Natural killer cell (primary cell): ENCODE results near the gene ARFGAP2. TPM values are rescaled to one million over a fixed set of nuclear protein-coding genes. Genes with fewer than 3 reads are reported as not detected.

Source experiments
- ATAC-seq, 3 donors: fragments of 150-1000 bp in 2 of 3; fragments of 200-7000 bp in 1 of 3; cut with Tn5 transposase; 1 replicate in 1 of 3; 2 replicates in 2 of 3; pipeline ENCODE4 v1.10.0; 2021; ENCODE audit warnings: mild to moderate bottlenecking in 2 of 3, moderate library complexity in 2 of 3
- DNase-seq, 2 donors: peaks; one replicate each; pipeline versions ENCODE4 v3.0.0 to v3.0.0-alpha.2; 2013 to 2021; ENCODE audit warnings: mixed read lengths in 1 of 2
- H3K27ac ChIP-seq: one replicate; pipeline ENCODE4 v1.5.1; 2013; ENCODE audit warnings: mild to moderate bottlenecking, low read length
- H3K27me3 ChIP-seq: one replicate; pipeline ENCODE4 v1.6.1; 2013; ENCODE audit warnings: low read length; ENCODE audit not compliant: control insufficient read depth, insufficient read depth
- H3K36me3 ChIP-seq: one replicate; pipeline ENCODE4 v1.6.1; 2013; ENCODE audit warnings: low read length; ENCODE audit not compliant: control insufficient read depth, insufficient read depth
- H3K4me1 ChIP-seq: one replicate; pipeline ENCODE4 v1.6.1; 2013; ENCODE audit warnings: low read length; ENCODE audit not compliant: control insufficient read depth, insufficient read depth
- H3K4me3 ChIP-seq: one replicate; pipeline ENCODE4 v1.5.1; 2013; ENCODE audit warnings: low read length
- H3K9me3 ChIP-seq: one replicate; pipeline ENCODE4 v1.6.1; 2013; ENCODE audit warnings: low read length; ENCODE audit not compliant: control insufficient read depth, insufficient read depth
- H3K27ac Mint-ChIP-seq, 2 donors: one replicate each; pipeline ENCODE4 v1.8.0; 2022; ENCODE audit warnings: mild to moderate bottlenecking in 2 of 2, mixed read lengths in 2 of 2, moderate library complexity in 1 of 2
- H3K27me3 Mint-ChIP-seq, 2 donors: one replicate each; pipeline ENCODE4 v1.8.0; 2022; ENCODE audit warnings: low read depth in 2 of 2, mixed read lengths in 2 of 2
- H3K36me3 Mint-ChIP-seq: one replicate; pipeline ENCODE4 v1.8.0; 2022; ENCODE audit warnings: mixed read lengths
- H3K4me1 Mint-ChIP-seq, 2 donors: one replicate each; pipeline ENCODE4 v1.8.0; 2022; ENCODE audit warnings: mixed read lengths in 2 of 2
- H3K4me3 Mint-ChIP-seq: one replicate; pipeline ENCODE4 v1.8.0; 2022; ENCODE audit warnings: mild to moderate bottlenecking, moderate library complexity, mixed read lengths
- H3K9me3 Mint-ChIP-seq, 2 donors: one replicate each; pipeline ENCODE4 v1.8.0; 2022; ENCODE audit warnings: mixed read lengths in 2 of 2
- WGBS: methylation state at CpG from one replicate; pipeline ENCODE4 v1.1.7; 2013; ENCODE audit warnings: missing lambda C conversion rate; ENCODE audit not compliant: insufficient coverage; 5-methylcytosine and 5-hydroxymethylcytosine counted together
- intact Hi-C: fragments of 100-400 bp; cut with micrococcal nuclease; formaldehyde crosslinking; loops from one replicate; pipeline ENCODE4 v1.14.2; 2022
- total RNA-seq, 4 donors: library from RNA; stranded (reverse); fragments of 120-200 nt in 1 of 4; gene quantifications; one replicate each; pipeline versions ENCODE4 v1.2.3 to v1.2.4, GENCODE V29; 2013 to 2022
- TF ChIP-seq, protein P1 (sequence below): fragments of 200-600 bp; IDR thresholded peaks from one replicate; pipeline ENCODE4 v1.8.0; 2022; ENCODE audit warnings: antibody characterized with exemption

The ARFGAP2 gene
- total RNA-seq, 3 donors from 2014 or later (not counting 1 experiment from before 2014, with no cell fraction given) = 199 to 236 (median 228) TPM

DNA sequence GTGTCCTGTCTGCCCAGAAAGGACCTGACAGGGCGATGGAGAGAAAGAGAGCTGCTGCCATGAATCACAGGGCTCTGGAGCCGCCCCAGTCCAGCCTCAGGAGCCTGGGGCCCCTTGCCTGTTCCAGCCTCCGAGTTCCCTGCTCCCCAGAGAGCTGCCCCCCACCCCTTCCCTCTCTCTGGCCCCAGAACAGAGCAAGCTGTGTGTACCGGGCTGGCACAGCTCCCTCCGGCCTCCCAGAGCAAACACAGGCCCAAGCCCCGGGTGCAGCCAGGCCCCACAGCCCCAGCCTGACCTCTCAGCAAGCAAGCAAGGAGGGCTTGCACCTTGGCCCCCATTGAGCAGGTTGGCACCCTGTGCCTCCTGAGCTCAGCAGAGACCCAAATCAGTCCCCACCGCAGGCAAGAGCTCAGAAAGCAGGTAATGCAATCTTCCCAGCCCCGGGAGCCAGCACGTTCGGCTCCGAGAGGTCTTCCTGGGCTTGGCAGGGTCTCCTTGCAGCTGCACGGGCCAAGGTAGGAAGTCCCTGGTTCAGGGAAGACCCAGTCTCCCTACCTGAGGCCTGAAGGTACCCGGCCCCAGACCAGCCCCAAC lies 8.1 kb upstream of the ARFGAP2 start:
- WGBS = 86% methylated on average over 13 of the region's 13 CpGs
- Histone ChIP-seq H3K4me1 (peaks cover 19% of the 10 kb centered on the region), H3K27ac (no peak overlapping the region), H3K27me3 (peaks cover 34% of the 10 kb centered on the region), H3K36me3 (no peaks in the 10 kb centered on the region), H3K4me3 (no peak overlapping the region), H3K9me3 (no peaks in the 10 kb centered on the region)
- peaks cover 7 to 8% of the 10 kb centered on the region in 2 donors for H3K27me3 Mint-ChIP-seq
- intact Hi-C loops = no loop called here
- H3K36me3 Mint-ChIP-seq = no peaks in the 10 kb centered on the region
- DNase-seq (no peak), ATAC-seq (no peak)
- no peak overlapping the region for H3K27ac Mint-ChIP-seq
- TF ChIP-seq, protein P1, sequence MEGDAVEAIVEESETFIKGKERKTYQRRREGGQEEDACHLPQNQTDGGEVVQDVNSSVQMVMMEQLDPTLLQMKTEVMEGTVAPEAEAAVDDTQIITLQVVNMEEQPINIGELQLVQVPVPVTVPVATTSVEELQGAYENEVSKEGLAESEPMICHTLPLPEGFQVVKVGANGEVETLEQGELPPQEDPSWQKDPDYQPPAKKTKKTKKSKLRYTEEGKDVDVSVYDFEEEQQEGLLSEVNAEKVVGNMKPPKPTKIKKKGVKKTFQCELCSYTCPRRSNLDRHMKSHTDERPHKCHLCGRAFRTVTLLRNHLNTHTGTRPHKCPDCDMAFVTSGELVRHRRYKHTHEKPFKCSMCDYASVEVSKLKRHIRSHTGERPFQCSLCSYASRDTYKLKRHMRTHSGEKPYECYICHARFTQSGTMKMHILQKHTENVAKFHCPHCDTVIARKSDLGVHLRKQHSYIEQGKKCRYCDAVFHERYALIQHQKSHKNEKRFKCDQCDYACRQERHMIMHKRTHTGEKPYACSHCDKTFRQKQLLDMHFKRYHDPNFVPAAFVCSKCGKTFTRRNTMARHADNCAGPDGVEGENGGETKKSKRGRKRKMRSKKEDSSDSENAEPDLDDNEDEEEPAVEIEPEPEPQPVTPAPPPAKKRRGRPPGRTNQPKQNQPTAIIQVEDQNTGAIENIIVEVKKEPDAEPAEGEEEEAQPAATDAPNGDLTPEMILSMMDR = no peak
- peaks cover 5 to 8% of the 10 kb centered on the region in 2 donors for H3K4me1 Mint-ChIP-seq
- no peaks in the 10 kb centered on the region for H3K9me3 Mint-ChIP-seq
- H3K4me3 Mint-ChIP-seq = peak overlapping the region; percentile 40

DNA sequence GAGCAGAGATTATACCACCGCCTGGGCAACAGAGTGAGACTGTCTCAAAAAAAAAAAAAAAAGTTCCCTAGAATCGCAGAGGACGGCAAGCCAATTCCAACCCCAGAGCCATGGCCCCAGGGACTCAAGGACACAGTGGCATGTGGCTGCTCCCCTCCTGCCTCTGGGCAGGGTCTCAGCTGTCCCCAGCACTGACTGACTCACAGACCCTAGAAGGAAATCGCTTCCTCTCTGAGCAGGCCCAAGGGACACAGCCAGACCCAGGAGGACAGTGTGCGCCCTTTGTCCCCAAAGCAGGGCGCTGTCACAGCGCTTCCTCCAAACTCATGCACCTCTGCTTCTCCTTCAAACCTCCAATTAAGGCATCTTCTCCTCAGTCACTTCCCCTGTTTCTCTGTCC lies 7.3 kb upstream of the ARFGAP2 start:
- Histone ChIP-seq H3K4me1 (peaks cover 19% of the 10 kb centered on the region), H3K27ac (no peak overlapping the region), H3K4me3 (no peak overlapping the region), H3K36me3 (no peaks in the 10 kb centered on the region), H3K9me3 (no peaks in the 10 kb centered on the region), H3K27me3 (peaks cover 34% of the 10 kb centered on the region)
- Mint-ChIP-seq H3K27ac (no peak overlapping the region), H3K36me3 (no peaks in the 10 kb centered on the region), H3K27me3 (peaks cover under 1 to 7% of the 10 kb centered on the region in 2 donors), H3K9me3 (no peaks in the 10 kb centered on the region), H3K4me3 (peak overlapping the region; percentile 35), H3K4me1 (peaks cover 5 to 8% of the 10 kb centered on the region in 2 donors)
- intact Hi-C loops = no loop called here
- no peak for ATAC-seq
- DNase-seq = no peak
- WGBS = 93% methylated on average over 7 of the region's 7 CpGs
- TF ChIP-seq, protein P1 = no peak

DNA sequence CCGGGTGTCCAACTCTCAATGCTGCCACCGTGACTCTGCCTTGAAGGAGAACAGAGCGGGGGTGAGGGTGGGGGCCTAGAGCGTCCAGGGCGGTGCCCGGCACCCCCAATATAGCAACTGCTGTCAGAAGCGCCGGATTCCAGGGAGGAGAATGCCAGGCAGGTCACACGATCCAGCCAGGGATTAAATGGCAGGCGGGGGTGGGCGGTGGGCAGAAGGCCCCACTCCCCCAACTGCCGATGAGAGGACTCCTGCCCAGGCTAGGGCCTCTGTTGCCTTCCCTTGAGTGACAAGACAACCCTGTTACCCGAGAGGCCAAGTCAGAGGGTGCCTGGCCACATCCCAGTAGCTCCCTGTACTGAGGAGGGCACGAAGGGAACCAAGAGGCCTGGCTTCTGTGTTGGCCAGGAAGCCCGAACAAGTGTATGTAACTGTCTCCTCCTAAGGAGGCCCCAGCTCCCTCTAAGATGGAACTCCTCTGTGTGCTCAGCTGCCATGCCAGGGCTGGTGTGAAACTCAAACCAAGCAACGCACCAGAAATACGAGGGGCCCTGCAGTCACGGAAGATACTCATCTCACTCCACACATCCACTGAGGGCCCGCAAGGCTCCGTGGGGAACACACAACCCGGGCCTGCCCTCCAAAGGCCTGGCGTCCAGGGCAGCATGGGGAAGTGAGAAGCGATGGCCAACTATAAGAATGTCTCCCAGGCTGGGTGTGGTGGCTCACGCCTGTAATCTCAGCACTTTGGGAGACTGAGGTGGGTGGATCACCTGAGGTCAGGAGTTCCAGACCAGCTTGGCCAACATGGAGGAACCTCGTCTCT lies 6.6 kb upstream of the ARFGAP2 start:
- Histone ChIP-seq H3K36me3 (no peaks in the 10 kb centered on the region), H3K9me3 (no peaks in the 10 kb centered on the region), H3K4me3 (no peak overlapping the region), H3K27me3 (peaks cover 31% of the 10 kb centered on the region), H3K4me1 (peaks cover 22% of the 10 kb centered on the region), H3K27ac (no peak overlapping the region)
- Mint-ChIP-seq H3K36me3 (no peaks in the 10 kb centered on the region), H3K27me3 (peaks cover 0 to 7% of the 10 kb centered on the region in 2 donors), H3K4me3 (peak overlapping the region; percentile 35), H3K9me3 (no peaks in the 10 kb centered on the region), H3K4me1 (peaks cover 5 to 8% of the 10 kb centered on the region in 2 donors), H3K27ac (no peak overlapping the region)
- intact Hi-C loops = no loop called here
- DNase-seq (no peak), ATAC-seq (no peak)
- TF ChIP-seq, protein P1 = no peak
- 92% methylated on average over 25 of the region's 25 CpGs for WGBS
